Measurements from ENCODE around the gene HNRNPF.
"Not testable (repeated sequence)": the region's sequence is repeated elsewhere in the genome, so short reads cannot be mapped to it uniquely, and the experiment has no call there.

The HNRNPF gene

DNA sequence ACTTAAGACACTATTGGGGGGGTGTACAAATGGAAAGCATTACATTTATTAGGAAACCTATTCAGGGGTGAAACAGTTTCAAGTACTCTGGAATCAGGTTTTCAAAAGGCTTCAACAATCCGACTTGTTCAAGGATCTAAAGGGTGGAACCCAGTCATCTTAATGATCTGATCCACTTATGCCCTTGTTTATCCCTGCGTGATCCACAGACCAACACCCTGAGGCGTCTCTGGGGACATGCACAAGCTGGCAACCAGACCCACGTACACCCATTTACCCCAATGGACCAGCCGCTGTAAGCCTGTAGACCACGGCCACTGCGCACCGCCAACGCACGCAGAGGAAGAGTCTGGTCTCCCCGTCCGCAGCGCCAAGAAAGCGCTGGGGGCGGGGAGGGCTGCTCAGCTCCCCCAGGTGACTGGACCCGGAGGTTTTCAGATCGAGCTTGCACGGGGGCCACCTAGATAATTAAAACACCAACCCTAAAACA is 13.4 kb downstream of the HNRNPF start:
- no peaks in the 10 kb centered on the region for H3K9me3 ChIP-seq (ENCODE audit: insufficient read depth, low read length, severe bottlenecking)
- H3K4me3 ChIP-seq (ENCODE audit: low read depth in 1 of 2, low read length in 2 of 2), result peak overlapping the region; percentile 62 to 73; a peak in 3 of 4 replicates
- no peaks in the 10 kb centered on the region for H3K27me3 ChIP-seq (ENCODE audit: insufficient read depth, low read length, poor library complexity)
- peaks cover 99% of the 10 kb centered on the region for H3K79me2 ChIP-seq (ENCODE audit: insufficient read depth, low read length)
- peak; percentile 8; the same call in 1 of the 3 replicates for ATAC-seq (ENCODE audit: insufficient read depth, low read depth)
- peak overlapping the region; percentile 82 for H3K4me2 ChIP-seq (ENCODE audit: insufficient read depth, low read length)
- H3K4me1 ChIP-seq (ENCODE audit: insufficient read depth, low read length), result peaks cover 75% of the 10 kb centered on the region
- no peak overlapping the region for H2AFZ ChIP-seq (ENCODE audit: low read depth, low read length)
- no peak for TF ChIP-seq EZH2 (IDR thresholded peaks at IDR 0.05; ENCODE audit: borderline replicate concordance, low read depth, low read length, severe bottlenecking)
- TF ChIP-seq, protein P1, sequence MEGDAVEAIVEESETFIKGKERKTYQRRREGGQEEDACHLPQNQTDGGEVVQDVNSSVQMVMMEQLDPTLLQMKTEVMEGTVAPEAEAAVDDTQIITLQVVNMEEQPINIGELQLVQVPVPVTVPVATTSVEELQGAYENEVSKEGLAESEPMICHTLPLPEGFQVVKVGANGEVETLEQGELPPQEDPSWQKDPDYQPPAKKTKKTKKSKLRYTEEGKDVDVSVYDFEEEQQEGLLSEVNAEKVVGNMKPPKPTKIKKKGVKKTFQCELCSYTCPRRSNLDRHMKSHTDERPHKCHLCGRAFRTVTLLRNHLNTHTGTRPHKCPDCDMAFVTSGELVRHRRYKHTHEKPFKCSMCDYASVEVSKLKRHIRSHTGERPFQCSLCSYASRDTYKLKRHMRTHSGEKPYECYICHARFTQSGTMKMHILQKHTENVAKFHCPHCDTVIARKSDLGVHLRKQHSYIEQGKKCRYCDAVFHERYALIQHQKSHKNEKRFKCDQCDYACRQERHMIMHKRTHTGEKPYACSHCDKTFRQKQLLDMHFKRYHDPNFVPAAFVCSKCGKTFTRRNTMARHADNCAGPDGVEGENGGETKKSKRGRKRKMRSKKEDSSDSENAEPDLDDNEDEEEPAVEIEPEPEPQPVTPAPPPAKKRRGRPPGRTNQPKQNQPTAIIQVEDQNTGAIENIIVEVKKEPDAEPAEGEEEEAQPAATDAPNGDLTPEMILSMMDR (IDR thresholded peaks at IDR 0.05; ENCODE audit: borderline replicate concordance, extremely low read depth, low read length, poor library complexity, severe bottlenecking), result no peak
- DNase-seq, result peak; percentile 49
- H3K27ac ChIP-seq (ENCODE audit: low read length), result peak overlapping the region; percentile 91
- H4K20me1 ChIP-seq (ENCODE audit: insufficient read depth, low read length), result peaks cover 80% of the 10 kb centered on the region
- H3K36me3 ChIP-seq (ENCODE audit: insufficient read depth, low read length), result peaks cover 81% of the 10 kb centered on the region
- peak overlapping the region; percentile 98 for H3K9ac ChIP-seq (ENCODE audit: low read depth, low read length)

DNA sequence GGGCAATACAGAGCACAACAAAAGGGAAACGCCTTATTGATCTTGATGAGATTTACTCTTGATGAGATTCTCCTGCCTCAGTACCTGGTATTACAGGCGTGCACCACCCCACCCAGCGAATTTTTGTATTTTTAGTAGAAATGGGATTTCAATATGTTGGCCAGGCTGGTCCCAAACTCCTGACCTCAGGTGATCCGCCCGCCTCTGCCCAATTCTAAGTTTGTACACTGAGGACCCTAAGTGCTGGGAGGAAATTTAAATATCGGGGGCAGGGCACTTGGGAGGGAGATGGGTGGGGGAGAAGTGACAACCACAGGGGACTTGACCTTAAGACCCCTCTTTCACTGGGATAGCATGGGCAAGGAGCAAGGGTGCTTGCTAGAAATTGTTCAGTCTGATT is 14.1 kb downstream of the HNRNPF start:
- Histone ChIP-seq H3K9me3 (ENCODE audit: insufficient read depth, low read length, severe bottlenecking) (no peaks in the 10 kb centered on the region), H3K79me2 (ENCODE audit: insufficient read depth, low read length) (peaks cover 99% of the 10 kb centered on the region), H3K27ac (ENCODE audit: low read length) (peak overlapping the region; percentile 91), H2AFZ (ENCODE audit: low read depth, low read length) (no peak overlapping the region), H3K9ac (ENCODE audit: low read depth, low read length) (peak overlapping the region; percentile 98), H4K20me1 (ENCODE audit: insufficient read depth, low read length) (peaks cover 80% of the 10 kb centered on the region), H3K36me3 (ENCODE audit: insufficient read depth, low read length) (peaks cover 82% of the 10 kb centered on the region), H3K4me1 (ENCODE audit: insufficient read depth, low read length) (peaks cover 73% of the 10 kb centered on the region), H3K4me2 (ENCODE audit: insufficient read depth, low read length) (peak overlapping the region; percentile 82), H3K4me3 (ENCODE audit: low read depth in 1 of 2, low read length in 2 of 2) (peak overlapping the region; percentile 62 to 73; a peak in 3 of 4 replicates), H3K27me3 (ENCODE audit: insufficient read depth, low read length, poor library complexity) (no peaks in the 10 kb centered on the region)
- TF ChIP-seq, protein P1 (IDR thresholded peaks at IDR 0.05; ENCODE audit: borderline replicate concordance, extremely low read depth, low read length, poor library complexity, severe bottlenecking), result no peak
- TF ChIP-seq EZH2 (IDR thresholded peaks at IDR 0.05; ENCODE audit: borderline replicate concordance, low read depth, low read length, severe bottlenecking), result no peak
- no peak for DNase-seq
- ATAC-seq (ENCODE audit: insufficient read depth, low read depth), result no peak

DNA sequence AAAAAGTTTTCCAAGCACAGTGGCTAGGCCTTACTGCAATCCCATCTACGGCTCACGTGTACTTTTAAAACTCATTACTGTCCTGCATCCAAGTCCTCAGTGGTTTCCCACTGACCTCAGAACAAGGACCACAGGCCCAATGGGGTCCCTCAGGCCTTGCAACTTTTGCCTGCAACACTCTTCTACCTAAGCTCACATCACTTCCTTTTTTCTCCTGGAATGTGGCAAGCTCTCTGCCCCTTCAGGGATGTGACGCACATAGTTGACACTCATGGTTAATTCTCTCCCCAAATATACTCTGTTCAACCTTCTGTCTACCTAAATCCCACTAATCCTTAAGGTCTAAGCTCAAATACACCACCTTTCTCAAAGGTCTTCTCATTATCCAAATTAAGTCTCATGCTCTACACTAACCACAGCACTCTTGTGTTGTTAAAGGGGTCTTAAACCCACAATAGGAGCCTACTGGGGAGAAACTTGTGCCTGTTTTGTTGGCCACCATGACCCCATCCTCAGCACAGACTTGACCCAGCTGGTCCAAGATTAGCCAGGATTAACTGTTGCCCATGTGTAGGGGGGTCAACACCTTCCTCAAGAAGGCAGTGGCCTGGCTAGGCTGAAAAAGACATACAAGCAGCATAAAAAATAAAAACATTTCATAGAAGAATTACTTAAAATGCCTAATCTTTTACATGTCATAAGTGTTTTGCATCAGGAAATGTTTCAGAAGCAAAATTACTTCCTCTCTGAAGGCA is 15.2 kb downstream of the HNRNPF start:
- H3K9ac ChIP-seq (ENCODE audit: low read depth, low read length), result peak overlapping the region; percentile 98
- H3K4me1 ChIP-seq (ENCODE audit: insufficient read depth, low read length), result peaks cover 63% of the 10 kb centered on the region
- no peak for DNase-seq
- H3K27me3 ChIP-seq (ENCODE audit: insufficient read depth, low read length, poor library complexity), result no peaks in the 10 kb centered on the region
- H3K79me2 ChIP-seq (ENCODE audit: insufficient read depth, low read length), result peaks cover 99% of the 10 kb centered on the region
- H3K4me2 ChIP-seq (ENCODE audit: insufficient read depth, low read length), result peak overlapping the region; percentile 82
- no peak for ATAC-seq (ENCODE audit: insufficient read depth, low read depth)
- no peak overlapping the region for H3K4me3 ChIP-seq (ENCODE audit: low read depth in 1 of 2, low read length in 2 of 2)
- peaks cover 80% of the 10 kb centered on the region for H4K20me1 ChIP-seq (ENCODE audit: insufficient read depth, low read length)
- TF ChIP-seq EZH2 (IDR thresholded peaks at IDR 0.05; ENCODE audit: borderline replicate concordance, low read depth, low read length, severe bottlenecking), result no peak
- no peak overlapping the region for H2AFZ ChIP-seq (ENCODE audit: low read depth, low read length)
- H3K27ac ChIP-seq (ENCODE audit: low read length), result peak overlapping the region; percentile 91
- peaks cover 82% of the 10 kb centered on the region for H3K36me3 ChIP-seq (ENCODE audit: insufficient read depth, low read length)
- H3K9me3 ChIP-seq (ENCODE audit: insufficient read depth, low read length, severe bottlenecking), result no peaks in the 10 kb centered on the region

DNA sequence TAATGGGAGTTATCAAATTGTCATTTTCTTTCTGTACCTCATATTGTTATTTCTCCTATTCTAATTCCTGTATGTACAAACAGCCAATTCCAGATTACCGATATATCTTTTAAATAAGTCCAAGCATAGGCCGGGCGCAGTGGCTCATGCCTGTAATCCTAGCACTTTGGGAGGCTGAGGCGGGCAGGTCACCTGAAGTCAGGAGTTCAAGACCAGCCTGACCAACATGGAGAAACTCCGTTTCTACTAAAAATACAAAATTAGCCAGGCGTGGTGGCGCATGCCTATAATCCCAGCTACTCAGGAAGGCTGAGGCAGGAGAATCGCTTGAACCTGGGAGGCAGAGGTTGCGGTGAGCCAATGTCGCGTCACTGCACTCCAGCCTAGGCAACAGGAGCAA is 15.8 kb downstream of the HNRNPF start:
- peaks cover 99% of the 10 kb centered on the region for H3K79me2 ChIP-seq (ENCODE audit: insufficient read depth, low read length)
- peaks cover 84% of the 10 kb centered on the region for H3K36me3 ChIP-seq (ENCODE audit: insufficient read depth, low read length)
- peak overlapping the region; percentile 48 for H3K27ac ChIP-seq (ENCODE audit: low read length)
- not testable (repeated sequence) for H3K4me3 ChIP-seq (ENCODE audit: low read depth in 1 of 2, low read length in 2 of 2); H2AFZ ChIP-seq (ENCODE audit: low read depth, low read length); DNase-seq; H3K27me3 ChIP-seq (ENCODE audit: insufficient read depth, low read length, poor library complexity); ATAC-seq (ENCODE audit: insufficient read depth, low read depth); H3K9me3 ChIP-seq (ENCODE audit: insufficient read depth, low read length, severe bottlenecking)
- peak overlapping the region; percentile 82; the same call in 1 of the 2 replicates for H3K4me2 ChIP-seq (ENCODE audit: insufficient read depth, low read length)
- H3K4me1 ChIP-seq (ENCODE audit: insufficient read depth, low read length), result peaks cover 57% of the 10 kb centered on the region
- peak overlapping the region; percentile 98 for H3K9ac ChIP-seq (ENCODE audit: low read depth, low read length)
- peaks cover 80% of the 10 kb centered on the region for H4K20me1 ChIP-seq (ENCODE audit: insufficient read depth, low read length)
